Stimulated activated CD8-positive, alpha-beta memory T cell treated with anti-CD3 and anti-CD28 coated beads, Interleukin-7, amount 100 ng/mL, for 1 hour (primary cell): ENCODE data around the gene BAIAP2L1.
"Not testable (repeated sequence)": the region's sequence is repeated elsewhere in the genome, so short reads cannot be mapped to it uniquely, and the experiment has no call there.

Experiments
- DNase-seq, 2 donors: peaks; one replicate each; pipeline ENCODE4 v3.0.0-alpha.2; 2020; ENCODE audit warnings: low read depth in 2 of 2

BAIAP2L1 gene, protein sequence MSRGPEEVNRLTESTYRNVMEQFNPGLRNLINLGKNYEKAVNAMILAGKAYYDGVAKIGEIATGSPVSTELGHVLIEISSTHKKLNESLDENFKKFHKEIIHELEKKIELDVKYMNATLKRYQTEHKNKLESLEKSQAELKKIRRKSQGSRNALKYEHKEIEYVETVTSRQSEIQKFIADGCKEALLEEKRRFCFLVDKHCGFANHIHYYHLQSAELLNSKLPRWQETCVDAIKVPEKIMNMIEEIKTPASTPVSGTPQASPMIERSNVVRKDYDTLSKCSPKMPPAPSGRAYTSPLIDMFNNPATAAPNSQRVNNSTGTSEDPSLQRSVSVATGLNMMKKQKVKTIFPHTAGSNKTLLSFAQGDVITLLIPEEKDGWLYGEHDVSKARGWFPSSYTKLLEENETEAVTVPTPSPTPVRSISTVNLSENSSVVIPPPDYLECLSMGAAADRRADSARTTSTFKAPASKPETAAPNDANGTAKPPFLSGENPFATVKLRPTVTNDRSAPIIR

DNA sequence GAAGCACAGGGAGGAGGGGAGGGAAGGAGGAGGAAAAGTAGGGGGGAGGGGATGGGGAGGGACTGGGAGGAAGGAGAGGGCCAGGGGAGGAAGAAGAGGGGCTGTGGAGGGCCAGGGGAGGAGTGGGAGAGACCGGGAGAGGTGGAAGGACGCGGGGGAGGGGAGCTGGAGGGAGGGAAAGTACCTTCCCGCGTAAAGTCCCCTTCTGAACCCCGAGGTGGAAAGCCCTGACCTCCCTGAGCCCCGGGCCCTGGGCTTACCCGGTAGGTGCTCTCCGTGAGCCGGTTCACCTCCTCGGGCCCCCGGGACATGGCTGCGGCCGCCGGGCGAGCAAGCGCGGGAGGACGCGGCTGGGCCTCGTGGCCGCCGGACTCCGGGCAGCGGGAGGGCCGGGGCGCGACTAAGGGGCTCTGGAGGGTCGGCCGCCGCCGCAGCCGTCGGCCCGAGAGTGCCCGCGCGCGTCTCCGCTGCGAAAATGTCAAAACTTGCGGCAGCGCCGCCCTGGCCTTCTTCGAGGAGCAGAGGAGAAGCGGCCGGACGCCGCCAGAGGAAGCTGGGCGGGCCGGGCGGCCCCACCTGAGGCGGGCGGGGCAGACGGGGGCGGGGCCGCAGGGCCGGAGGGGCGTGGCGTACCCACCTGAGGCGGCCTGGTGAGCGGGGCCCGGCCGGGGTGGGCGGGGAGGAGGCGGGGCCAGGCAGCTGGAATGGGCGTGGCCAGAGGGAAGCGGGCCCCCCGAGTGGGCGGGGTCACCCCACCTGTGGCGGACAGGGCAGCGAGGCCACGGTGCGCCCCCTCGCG lies at the start of gene BAIAP2L1:
Gene BAIAP2L1, minus strand, starts transcription at position 549 of the 799 bp plus-strand sequence. Its CDS starts 238 bp downstream, at position 311.
- peak; percentile 56 to 71 for DNase-seq

DNA sequence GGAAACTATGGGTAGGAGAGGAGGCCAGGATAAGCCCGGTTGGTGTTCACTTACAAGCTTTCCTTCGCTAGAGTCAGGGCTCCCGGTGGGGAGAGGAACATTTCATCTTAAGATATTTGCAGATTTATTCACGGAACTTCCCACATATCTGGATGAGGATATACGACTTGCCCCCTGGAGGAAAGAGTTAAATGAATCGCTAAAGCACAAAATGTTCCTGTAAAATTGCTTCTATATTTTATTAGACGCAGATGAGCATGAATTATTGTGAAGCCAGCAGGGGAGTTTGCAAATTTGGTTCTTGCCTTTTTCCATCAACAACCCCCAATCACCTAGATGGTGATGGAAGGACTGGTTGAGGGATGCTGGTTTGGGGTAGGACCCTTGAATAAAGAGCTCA lies 47.9 kb upstream of the BAIAP2L1 start:
- no peak for DNase-seq

DNA sequence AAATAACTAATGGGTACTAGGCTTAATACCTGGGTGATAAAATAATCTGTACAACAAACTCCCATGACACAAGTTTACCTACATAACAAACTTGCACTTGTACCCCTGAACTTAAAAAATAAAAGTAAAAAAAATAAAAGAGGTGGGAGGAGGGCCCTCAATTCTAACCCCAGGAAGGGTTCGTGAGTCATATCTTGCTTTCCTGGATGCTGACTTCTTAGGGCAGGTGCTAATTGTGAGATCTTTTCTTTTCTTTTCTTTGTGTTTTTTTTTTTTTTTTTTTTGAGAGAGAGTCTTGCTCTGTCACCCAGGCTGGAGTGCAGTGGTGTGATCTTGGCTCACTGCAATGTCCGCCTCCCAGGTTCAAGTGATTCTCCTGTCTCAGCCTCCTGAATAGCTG lies 40.1 kb upstream of the BAIAP2L1 start:
- DNase-seq: not testable (repeated sequence)

DNA sequence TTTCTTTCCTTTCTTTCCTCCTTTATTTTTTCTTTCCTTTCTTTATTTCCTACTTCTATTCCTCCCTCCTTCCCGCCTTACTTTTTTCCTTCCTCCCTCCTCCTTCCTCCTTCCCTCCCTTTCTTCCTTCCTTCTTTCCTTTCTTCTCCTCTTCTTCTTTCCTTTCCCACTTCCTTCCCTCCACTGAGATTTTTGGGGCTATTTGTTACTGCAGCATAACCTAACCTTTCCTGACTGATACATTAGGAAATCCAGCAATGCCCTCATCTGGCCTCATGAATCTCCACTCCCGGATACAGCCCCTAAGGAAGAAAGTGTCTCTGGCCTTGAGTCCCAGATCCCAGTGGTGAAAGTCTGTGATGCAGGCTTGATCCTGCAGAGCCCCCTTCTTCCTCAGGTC lies 38.6 kb upstream of the BAIAP2L1 start:
- no peak for DNase-seq

DNA sequence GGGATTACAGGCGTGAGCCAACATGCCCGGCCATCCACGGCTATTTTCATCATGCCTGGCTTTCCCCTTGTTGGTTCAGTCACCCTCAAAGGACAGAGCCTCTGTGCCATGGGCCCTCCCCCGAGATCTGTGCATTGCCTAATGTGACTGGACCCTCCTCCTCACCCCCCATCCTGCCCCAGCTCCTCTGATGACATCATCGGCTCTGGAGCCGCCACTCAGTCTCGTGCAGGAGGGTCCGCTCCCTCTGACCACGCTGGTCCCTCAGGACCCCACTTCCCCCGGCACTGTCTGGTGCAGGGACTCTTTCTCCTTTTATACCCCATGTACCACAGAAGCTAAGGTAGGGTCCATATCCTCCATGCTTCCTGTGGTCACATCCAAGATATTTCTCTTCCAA lies 33.2 kb upstream of the BAIAP2L1 start:
- no peak for DNase-seq

DNA sequence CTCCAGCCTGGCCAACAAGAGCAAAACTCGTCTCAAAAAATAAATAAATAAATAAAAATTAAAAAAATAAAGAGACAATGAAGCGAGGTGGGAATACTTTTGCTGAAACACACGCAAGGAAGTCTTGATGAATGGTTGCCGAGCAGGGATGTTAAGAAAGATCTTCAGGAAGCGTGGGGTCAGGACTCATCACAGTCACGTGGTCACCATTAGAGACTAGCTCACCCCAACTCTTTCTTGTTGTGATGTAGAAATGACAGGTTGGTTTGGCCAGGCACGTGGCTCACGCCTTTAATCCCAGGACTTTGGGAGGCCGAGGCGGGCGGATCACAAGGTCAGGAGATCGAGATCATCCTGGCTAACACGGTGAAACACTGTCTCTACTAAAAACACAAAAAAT lies 28.9 kb upstream of the BAIAP2L1 start:
- no peak for DNase-seq

DNA sequence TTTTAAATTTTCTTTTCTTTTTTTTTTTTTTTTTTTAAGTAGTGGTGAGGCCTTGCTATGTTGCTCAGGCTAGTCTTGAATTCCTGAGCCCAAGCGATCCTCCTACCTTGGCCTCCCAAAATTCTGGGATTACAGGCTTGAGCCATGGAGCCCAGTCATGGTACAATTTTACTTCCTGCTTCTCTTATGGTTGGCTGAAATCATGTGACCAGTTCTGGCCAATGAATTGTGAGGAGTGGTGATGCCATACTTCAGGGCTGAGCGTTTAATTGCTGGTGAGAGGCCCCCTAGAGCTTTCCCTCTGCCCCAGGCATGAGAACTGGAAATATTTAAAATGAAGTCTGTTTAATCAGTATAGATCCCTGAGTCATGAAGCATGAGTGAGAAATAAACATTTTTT lies 22.2 kb upstream of the BAIAP2L1 start:
- DNase-seq: no peak

DNA sequence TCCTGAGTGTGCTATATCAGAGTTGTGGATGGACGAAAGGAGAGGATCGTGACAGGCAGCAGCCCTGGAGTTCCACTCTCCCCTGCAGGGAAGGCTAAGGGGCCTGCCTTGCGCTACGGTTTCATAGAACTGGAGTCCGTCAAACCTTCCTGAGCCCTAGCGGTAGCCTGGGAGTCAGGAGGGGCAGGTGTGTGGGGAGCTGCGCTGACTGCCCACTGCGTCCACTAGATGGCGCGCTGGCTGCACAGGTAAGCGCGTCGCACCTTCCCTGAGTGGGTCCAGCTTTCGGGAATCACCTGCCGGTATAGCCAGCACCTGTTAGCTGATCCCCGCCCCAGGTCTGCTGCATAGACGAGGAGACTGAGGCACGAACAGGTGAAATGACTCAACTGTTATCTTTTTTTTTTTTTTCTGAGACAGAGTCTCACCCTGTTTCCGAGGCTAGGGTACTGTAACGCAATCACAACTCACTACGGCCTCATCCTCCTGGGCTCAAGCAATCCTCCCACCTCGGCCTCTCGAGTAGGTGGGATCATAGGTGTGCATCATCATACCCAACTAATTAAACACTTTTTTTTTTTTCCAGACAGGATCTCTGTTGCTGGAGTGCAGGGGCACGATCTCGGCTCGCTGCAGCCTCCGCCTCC lies 20.2 kb upstream of the BAIAP2L1 start:
- peak; percentile 6 to 36 for DNase-seq

DNA sequence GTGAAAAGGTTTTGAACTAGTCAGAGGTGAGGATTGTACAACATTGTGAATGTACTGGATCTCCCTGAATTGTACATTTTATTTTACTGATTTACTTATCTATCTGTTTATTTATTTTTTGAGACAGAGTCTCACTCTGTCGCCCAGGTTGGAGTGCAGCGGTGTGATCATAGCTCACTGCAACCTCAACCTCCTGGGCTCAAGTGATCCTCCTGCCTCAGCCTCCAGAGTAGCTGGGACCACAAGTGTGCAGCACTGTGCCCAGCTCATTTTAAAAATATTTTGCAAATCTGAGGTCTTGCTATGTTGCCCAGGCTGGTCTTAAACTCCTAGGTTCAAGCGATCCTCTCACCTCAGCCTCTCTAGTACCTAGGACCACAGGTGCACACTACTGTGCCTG lies 19.1 kb upstream of the BAIAP2L1 start:
- not testable (repeated sequence) for DNase-seq

DNA sequence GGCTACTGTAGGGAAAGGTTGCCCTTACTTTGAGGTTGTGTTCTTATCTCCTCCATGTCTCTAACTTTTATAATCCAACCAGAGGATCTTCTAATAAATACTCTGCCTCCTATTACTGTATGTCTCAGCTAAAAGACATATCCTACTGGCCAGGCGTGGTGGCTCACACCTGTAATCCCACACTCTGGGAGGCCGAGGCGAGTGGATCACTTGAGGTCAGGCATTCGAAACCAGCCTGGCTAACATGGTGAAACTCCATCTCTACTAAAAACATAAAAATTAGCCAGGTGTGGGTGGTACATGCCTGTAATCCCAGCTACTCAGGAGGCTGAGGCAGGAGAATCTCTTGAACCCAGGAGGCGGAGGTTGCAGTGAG lies 18.4 kb upstream of the BAIAP2L1 start:
- DNase-seq: not testable (repeated sequence)

DNA sequence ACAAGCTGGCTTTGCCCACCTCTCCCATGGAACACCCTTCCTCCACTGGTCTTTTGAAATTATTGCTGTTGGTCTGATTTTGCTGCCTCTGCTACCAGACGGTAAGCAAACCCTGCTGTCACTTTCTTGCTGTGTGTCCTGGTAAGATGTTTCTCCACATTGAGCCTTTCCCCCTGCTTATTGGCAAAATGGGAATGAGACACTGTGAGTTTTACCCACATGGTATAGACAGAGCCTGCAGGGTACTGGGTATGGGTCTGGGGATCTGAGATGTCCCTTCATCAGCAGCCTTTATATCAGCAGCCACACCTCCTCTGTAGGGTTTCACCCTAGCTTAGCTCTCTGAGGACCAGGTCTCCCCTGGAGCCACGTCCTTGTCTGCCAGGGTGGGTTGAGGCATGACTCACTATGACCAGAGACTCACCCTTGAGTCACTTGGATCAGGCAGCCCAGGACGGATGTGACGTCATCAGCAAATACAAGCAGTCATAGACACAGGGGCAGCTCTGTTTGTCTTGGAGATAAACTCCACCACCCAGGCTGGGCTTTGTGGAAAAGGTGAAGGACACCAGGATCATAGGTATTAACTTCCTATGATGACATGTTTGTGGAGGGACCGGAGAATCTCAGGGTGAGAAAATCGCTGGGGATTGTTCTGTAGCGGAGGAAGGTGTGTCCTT lies 17.9 kb upstream of the BAIAP2L1 start:
- no peak for DNase-seq

DNA sequence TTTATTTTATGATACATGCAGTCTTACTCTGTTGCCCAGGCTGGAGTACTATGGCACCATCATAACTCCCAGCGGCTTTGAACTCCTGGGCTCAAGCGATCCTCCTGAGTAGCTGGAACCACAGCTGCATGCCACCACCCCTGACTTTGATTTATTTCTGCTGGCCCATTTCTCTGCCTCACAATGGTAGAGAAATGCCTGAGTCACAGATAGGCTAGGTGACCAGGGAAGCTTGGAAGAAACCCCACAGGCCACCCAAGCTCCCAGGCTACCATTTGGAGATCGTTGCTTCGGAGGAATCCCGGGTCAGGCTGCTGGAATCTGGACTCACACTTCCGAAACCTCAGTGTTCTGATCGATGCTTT lies 17.4 kb upstream of the BAIAP2L1 start:
- no peak for DNase-seq

DNA sequence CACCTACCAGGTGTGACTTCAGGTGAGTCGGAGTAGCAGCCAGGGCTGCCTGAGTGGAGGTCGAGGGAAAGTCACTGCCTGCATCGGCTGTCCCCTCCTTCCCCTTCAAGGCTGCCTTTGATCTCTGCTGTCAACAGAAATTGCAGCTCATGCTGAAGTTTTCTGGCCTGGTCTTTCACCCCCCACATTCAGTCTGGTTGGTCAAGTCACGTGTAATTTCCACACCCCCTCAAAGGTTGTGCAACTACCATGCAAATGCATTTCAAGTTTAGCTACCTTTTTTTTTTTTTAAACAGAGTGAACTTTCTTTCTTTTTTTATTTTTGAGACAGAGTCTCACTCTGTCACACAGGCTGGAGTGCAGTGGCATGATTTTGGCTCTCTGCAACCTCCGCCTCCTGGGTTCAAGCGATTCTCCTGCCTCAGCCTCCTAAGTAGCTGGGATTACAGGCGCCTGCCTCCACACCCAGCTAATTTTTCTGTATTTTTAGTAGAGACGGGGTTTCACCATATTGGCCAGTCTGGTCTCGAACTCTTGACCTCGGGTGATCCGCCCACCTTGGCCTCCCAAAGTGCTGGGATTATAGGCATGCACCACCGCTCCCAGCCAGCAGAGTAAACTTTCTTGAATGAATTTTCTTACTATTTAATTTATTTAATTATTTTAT lies 16.8 kb upstream of the BAIAP2L1 start:
- not testable (repeated sequence) for DNase-seq

DNA sequence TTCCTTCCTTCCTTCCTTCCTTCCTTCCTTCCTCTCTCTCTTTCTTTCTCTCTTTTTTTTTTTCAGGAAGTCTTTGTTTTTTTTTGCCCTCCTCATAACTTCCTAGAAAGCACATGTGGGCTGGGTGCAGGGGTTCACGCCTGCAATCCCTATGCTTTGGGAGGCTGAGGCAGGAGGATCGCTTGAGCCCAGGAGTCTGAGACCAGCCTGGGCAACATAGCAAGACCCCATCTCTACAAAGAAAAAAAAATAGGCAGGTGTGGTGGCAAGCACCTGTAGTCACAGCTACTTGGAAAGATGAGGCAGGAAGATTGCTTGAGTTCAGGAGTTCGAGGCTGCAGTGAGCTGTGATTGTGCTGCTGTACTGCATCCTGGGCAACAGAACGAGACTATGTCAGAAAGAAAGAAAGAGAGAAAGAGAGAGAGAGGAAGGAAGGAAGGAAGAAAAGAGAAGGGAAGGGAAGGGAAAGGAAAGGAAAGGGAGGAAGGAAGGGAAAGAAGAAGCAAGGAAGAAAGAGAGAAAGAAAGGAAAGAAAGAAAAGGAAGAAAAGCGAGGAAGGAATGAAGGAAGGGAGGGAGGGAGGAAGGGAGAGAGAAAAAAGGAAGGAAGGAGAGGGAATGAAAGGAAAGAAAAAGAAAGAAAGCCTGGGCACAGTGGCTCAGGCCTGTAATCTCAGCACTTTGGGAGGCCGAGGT lies 13.5 kb upstream of the BAIAP2L1 start:
- no peak for DNase-seq

DNA sequence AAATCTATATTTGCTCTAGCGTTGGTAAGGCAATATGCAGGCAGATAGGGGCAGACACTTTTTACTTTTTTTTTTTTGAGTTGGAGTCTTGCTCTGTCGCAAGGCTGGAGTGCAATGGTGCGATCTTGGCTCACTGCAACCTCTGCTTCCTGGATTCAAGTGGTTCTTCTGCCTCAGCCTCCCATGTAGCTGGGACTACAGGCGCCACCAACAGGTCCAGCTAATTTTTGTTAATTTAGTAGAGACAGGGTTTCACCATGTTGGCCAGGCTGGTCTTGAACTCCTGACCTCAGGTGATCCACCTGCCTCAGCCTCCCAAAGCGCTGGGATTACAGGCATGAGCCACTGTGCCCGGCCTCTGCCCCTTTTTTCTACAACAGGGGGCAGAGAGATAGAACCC lies 12.8 kb upstream of the BAIAP2L1 start:
- DNase-seq: not testable (repeated sequence)

DNA sequence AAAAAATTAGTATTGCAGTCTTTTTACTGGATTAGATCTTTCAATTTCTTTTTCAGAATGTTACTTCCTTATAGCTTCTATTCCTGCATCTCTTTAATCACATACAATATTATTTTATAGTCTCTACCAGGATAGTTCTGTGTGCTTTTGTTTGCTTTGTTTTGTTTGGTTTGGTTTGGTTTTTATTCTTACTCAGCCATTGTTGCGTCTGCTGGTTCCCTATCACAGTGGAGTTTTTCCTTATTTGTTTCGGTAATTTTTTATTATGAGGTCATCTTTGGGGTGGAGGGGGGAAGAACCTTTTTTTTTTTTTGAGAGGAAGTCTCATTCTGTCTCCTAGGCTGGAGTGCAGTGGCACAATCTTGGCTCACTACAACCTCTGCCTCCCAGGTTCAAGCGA lies 9.0 kb upstream of the BAIAP2L1 start:
- no peak for DNase-seq

DNA sequence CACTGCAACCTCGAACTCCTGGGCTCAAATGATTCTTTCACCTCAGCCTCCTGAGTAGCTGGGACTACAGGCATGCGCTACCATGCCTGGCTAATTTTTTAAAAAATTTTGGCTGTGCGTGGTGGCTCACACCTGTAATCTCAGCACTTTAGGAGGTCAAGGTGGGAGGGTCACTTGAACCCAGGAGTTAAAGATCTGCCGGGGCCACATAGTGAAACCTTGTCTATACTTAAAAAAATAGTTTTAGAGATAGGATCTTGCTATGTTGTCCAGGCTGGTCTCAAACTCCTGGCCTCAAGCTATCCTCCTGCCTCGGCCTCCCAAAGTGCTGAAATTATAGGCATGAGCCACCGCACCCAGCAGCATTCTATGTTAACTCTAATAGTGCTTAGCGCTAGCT lies 7.3 kb upstream of the BAIAP2L1 start:
- DNase-seq: not testable (repeated sequence)

DNA sequence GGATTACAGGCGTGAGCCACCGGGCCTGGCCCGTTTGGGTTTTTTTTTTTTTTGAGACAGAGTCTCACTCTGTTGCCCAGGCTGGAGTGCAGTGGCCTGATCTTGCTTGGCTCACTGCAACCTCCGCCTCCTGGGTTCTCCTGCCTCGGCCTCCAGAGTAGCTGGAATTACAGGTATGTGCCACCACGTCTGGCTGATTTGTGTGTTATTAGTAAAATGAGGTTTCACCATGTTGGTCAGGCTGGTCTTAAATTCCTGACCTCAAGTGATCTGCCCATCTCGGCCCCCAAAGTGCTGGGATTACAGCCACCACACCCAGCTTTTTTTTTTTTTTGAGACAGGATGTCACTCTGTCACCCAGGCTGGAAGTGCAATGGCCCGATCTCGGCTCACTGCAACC lies 5.9 kb upstream of the BAIAP2L1 start:
- DNase-seq: no peak

DNA sequence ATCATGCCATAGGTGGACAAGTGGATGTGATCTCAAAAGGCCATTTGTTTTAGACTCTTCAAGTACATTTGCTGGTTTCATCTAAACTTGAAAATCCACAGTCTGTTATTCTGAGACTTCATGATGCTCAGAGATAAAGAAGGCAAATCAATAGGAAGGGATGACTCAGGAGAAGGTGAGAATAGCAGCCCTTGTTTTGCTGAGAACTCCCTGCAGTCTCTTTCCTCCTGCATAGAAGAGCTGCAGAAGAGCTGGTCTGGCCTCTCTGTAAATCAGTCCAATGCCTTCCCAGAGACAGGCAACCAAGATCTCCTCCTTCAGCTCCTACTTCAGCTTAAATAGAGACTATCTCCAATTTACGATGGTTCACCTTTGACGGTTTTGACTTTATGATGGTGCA lies 4.0 kb upstream of the BAIAP2L1 start:
- no peak for DNase-seq

DNA sequence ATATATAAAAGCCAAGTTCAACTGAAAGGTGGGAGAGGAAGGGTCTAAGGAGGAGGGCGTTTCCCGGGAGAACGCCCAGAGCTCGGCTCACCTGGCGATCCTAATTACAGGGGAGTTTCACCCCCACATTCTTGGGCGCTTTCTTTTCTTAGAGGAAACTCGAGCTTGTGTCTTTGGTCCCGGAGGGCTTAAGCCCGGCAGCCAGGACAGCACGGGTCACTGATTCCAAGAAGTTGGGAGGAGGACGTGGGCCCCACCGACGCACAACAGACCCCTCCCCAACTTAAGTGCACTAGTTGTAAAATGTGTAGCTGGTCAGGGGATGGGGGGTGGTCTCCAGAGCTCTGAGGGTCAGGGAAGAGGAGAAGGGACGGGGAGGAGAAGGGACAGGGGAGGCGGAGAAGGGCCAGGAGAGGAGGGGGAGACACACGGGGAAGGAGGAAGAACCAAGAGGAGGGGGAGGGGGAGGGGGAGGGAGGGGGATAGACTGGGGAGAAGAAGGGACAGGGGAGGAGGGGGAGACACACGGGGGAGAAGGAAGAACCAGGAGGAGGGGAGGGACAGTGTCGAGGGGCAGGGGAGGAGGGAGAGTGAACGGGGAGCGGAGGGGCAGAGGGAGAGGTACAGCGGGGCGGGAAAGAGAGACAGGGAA lies 874 bp downstream of the BAIAP2L1 start:
- DNase-seq: no peak
